HEK293 (cell line): ENCODE measurements around the gene UNK.

Experiments
- CTCF ChIA-PET: fragments of 350-600 bp; formaldehyde crosslinking; extraction: SDS; loops from one replicate; lab custom pipeline; 2021; ENCODE audit warnings: antibody characterized with exemption; lab: Yijun Ruan, JAX
- POLR2A ChIA-PET: fragments of 300-600 bp; formaldehyde crosslinking; extraction: SDS; loops from one replicate; lab custom pipeline; 2020; ENCODE audit warnings: antibody characterized with exemption, inconsistent platforms; lab: Yijun Ruan, JAX
- H3K27ac ChIP-seq: fragments of 200-500 bp; sonication (Bioruptor generic); 2 replicates; pipeline ENCODE4 v1.5.1; 2014; ENCODE audit warnings: low read depth, low read length, control low read depth, inconsistent platforms; ENCODE audit errors: extremely low read depth
- H3K36me3 ChIP-seq, 2 experiments: fragments of 200-500 bp in 1 of 2; sonication (Bioruptor generic) in 1 of 2; 1 replicate in 1 of 2; 2 replicates in 1 of 2; pipeline ENCODE4 v1.5.1; 2014 to 2017; ENCODE audit warnings: inconsistent platforms in 2 of 2, low read length in 2 of 2; ENCODE audit not compliant: control insufficient read depth in 2 of 2, insufficient read depth in 1 of 2
- H3K4me1 ChIP-seq: fragments of 200-500 bp; sonication (Bioruptor generic); 2 replicates; pipeline ENCODE4 v1.5.1; 2014; ENCODE audit warnings: mild to moderate bottlenecking, low read length, inconsistent platforms; ENCODE audit not compliant: control insufficient read depth, insufficient read depth
- H3K4me3 ChIP-seq: 2 replicates; pipeline ENCODE4 v1.5.1; 2011; ENCODE audit warnings: low read depth, mild to moderate bottlenecking, control low read depth, low read length, moderate library complexity
- H3K9me3 ChIP-seq: fragments of 200-500 bp; sonication (Bioruptor generic); 2 replicates; pipeline ENCODE4 v1.5.1; 2014; ENCODE audit warnings: low read depth, low read length, inconsistent platforms; ENCODE audit not compliant: control insufficient read depth, insufficient read depth
- AEBP2 ChIP-seq: fragments of 450-650 bp; formaldehyde crosslinking; IDR thresholded peaks from 2 replicates; pipeline ENCODE4 v1.5.1; 2016; ENCODE audit warnings: missing biosample characterization, missing genetic modification characterization, borderline replicate concordance
- GLI4 ChIP-seq: fragments of 450-650 bp; formaldehyde crosslinking; IDR thresholded peaks from 2 replicates; pipeline ENCODE4 v1.5.1; 2016; ENCODE audit warnings: missing biosample characterization, missing genetic modification characterization
- HIC1 ChIP-seq: fragments of 450-650 bp; formaldehyde crosslinking; IDR thresholded peaks from 2 replicates; pipeline ENCODE4 v1.5.1; 2016; ENCODE audit warnings: missing biosample characterization, missing genetic modification characterization
- IKZF3 ChIP-seq: fragments of 450-650 bp; IDR thresholded peaks from 2 replicates; pipeline ENCODE4 v1.5.0; 2018; ENCODE audit warnings: missing biosample characterization, mild to moderate bottlenecking, missing genetic modification characterization, moderate library complexity
- KLF17 ChIP-seq: fragments of 450-650 bp; formaldehyde crosslinking; IDR thresholded peaks from 2 replicates; pipeline ENCODE4 v1.5.1; 2016; ENCODE audit warnings: missing biosample characterization, missing genetic modification characterization
- SP3 ChIP-seq: fragments of 450-650 bp; formaldehyde crosslinking; IDR thresholded peaks from 2 replicates; pipeline ENCODE4 v1.5.1; 2016; ENCODE audit warnings: missing biosample characterization, missing genetic modification characterization
- TRIM28 ChIP-seq: IDR thresholded peaks from 2 replicates; pipeline ENCODE4 v1.6.1; 2011; ENCODE audit warnings: low read length, control low read depth, borderline replicate concordance
- YY2 ChIP-seq: fragments of 450-650 bp; formaldehyde crosslinking; IDR thresholded peaks from 2 replicates; pipeline ENCODE4 v1.5.1; 2016; ENCODE audit warnings: missing biosample characterization, missing genetic modification characterization
- ZBTB11 ChIP-seq: fragments of 450-650 bp; formaldehyde crosslinking; conservative IDR thresholded peaks from 2 replicates; pipeline ENCODE4 v1.5.1; 2016; ENCODE audit warnings: low read depth, missing biosample characterization, missing genetic modification characterization
- ZBTB48 ChIP-seq: fragments of 450-650 bp; formaldehyde crosslinking; IDR thresholded peaks from 2 replicates; pipeline ENCODE4 v1.5.1; 2016; ENCODE audit warnings: missing biosample characterization, missing genetic modification characterization
- ZEB2 ChIP-seq: fragments of 450-650 bp; formaldehyde crosslinking; IDR thresholded peaks from 2 replicates; pipeline ENCODE4 v1.5.1; 2016; ENCODE audit warnings: missing biosample characterization, missing genetic modification characterization
- ZFP69B ChIP-seq: fragments of 450-650 bp; formaldehyde crosslinking; IDR thresholded peaks from 2 replicates; pipeline ENCODE4 v1.5.1; 2016; ENCODE audit warnings: missing biosample characterization, missing genetic modification characterization
- ZNF174 ChIP-seq: fragments of 450-650 bp; formaldehyde crosslinking; IDR thresholded peaks from 2 replicates; pipeline ENCODE4 v1.5.0; 2017; ENCODE audit warnings: missing biosample characterization, mild to moderate bottlenecking, missing genetic modification characterization
- ZNF248 ChIP-seq: fragments of 450-650 bp; formaldehyde crosslinking; IDR thresholded peaks from 2 replicates; pipeline ENCODE4 v1.5.1; 2017; ENCODE audit warnings: missing biosample characterization, missing genetic modification characterization
- ZNF335 ChIP-seq: fragments of 450-650 bp; formaldehyde crosslinking; conservative IDR thresholded peaks from 2 replicates; pipeline ENCODE4 v1.5.1; 2016; ENCODE audit warnings: missing biosample characterization, missing genetic modification characterization
- ZNF362 ChIP-seq: fragments of 450-650 bp; formaldehyde crosslinking; IDR thresholded peaks from 2 replicates; pipeline ENCODE4 v1.5.1; 2016; ENCODE audit warnings: missing biosample characterization, missing genetic modification characterization
- ZNF394 ChIP-seq: fragments of 450-650 bp; formaldehyde crosslinking; IDR thresholded peaks from 2 replicates; pipeline ENCODE4 v1.5.1; 2016; ENCODE audit warnings: missing biosample characterization, missing genetic modification characterization, mild to moderate bottlenecking, moderate library complexity, borderline replicate concordance
- ZNF423 ChIP-seq: fragments of 450-650 bp; formaldehyde crosslinking; IDR thresholded peaks from 2 replicates; pipeline ENCODE4 v1.5.1; 2016; ENCODE audit warnings: missing biosample characterization, missing genetic modification characterization
- ZNF76 ChIP-seq: fragments of 450-650 bp; formaldehyde crosslinking; IDR thresholded peaks from 2 replicates; pipeline ENCODE4; 2016; ENCODE audit warnings: low read depth, missing biosample characterization, missing genetic modification characterization, borderline replicate concordance
- ZSCAN5A ChIP-seq: fragments of 450-650 bp; formaldehyde crosslinking; IDR thresholded peaks from 2 replicates; pipeline ENCODE4 v1.5.1; 2016; ENCODE audit warnings: missing biosample characterization, missing genetic modification characterization

Gene UNK

GRCh38 chr17:75854881-75855309, 70.3 kb downstream of the UNK start (continued):
- TF ChIP-seq AEBP2 (tag by site-specific recombination) (no peak), ZNF174 (no peak), ZNF335 (tag by site-specific recombination) (peak; percentile 41), ZNF362 (tag by site-specific recombination) (no peak), KLF17 (tag by site-specific recombination) (peak; percentile 42; the same call in 1 of the 2 replicates)

- Histone ChIP-seq H3K27ac (peak within 1 kb of the TSS; percentile 88), H3K4me1 (peaks cover 8% of the 10 kb centered on the region), H3K4me3 (peak within 1 kb of the TSS; percentile 74), H3K9me3 (no peaks in the 10 kb centered on the region), H3K36me3 (peaks cover 4 to 13% of the 10 kb centered on the region in 2 experiments)
- ChIA-PET CTCF (interaction anchor here (0.5 to 2.1 kb wide), 19 partner anchors 9 to 287 kb away, joined by 3 to 13 read pairs (median 4); partner anchors contain the start of genes MRPL38, TRIM47, TRIM65 and UNK), POLR2A (interaction anchor here (0.5 to 4.1 kb wide), 61 partner anchors 9 to 1559 kb away, joined by 3 to 34 read pairs (median 5); partner anchors contain the start of genes ACOX1, FBF1, GALK1 and MRPL38)
- TF ChIP-seq ZBTB48 (tag by site-specific recombination) (peak; percentile 93), ZFP69B (tag by site-specific recombination) (peak; percentile 65; the same call in 1 of the 2 replicates), ZNF76 (tag by site-specific recombination) (peak; percentile 99), SP3 (tag by site-specific recombination) (peak; percentile 97), GLI4 (tag by site-specific recombination) (0 out of 2 replicates have a peak, but pooled peaks have one; percentile 20), TRIM28 (peak; percentile 64; the same call in 1 of the 2 replicates), ZSCAN5A (tag by site-specific recombination) (0 out of 2 replicates have a peak, but pooled peaks have one; percentile 31), ZNF394 (tag by site-specific recombination) (peak; percentile 42; the same call in 1 of the 2 replicates), ZEB2 (peak; percentile 71), YY2 (tag by site-specific recombination) (peak; percentile 64), IKZF3 (tag by site-specific recombination) (no peak; the same call in 1 of the 2 replicates), ZNF423 (tag by site-specific recombination) (peak; percentile 61; the same call in 1 of the 2 replicates), ZNF248 (tag by site-specific recombination) (no peak), ZBTB11 (tag by site-specific recombination) (peak; percentile 88), HIC1 (tag by site-specific recombination) (0 out of 2 replicates have a peak, but pooled peaks have one; percentile 41), KLF17 (tag by site-specific recombination) (peak; percentile 69; the same call in 1 of the 2 replicates)
Measured at GRCh38 chr17:75855310-75856061, 70.9 kb downstream of the UNK start, which contains the start of gene WBP2. Gene WBP2, minus strand, starts transcription at chr17:75855335. Its CDS starts 38 bp downstream, at chr17:75855297.
